DMS153 (cell line): ENCODE measurements around the gene NFATC1.

Source experiments
- DNase-seq: peaks from one replicate; lab custom pipeline; 2025; lab: John Stamatoyannopoulos, UW

The NFATC1 gene

GRCh38 chr18:79508565-79509535 is 113.1 kb downstream of the NFATC1 start:
- DNase-seq: no peak

GRCh38 chr18:79509536-79509930 is 113.8 kb downstream of the NFATC1 start:
- DNase-seq: no peak

GRCh38 chr18:79510046-79510685 is 114.4 kb downstream of the NFATC1 start:
- DNase-seq: no peak

- no peak for DNase-seq
These were observed 115.1 kb downstream of the NFATC1 start for GRCh38 chr18:79510731-79511241.

- DNase-seq: no peak
These were observed 115.5 kb downstream of the NFATC1 start for GRCh38 chr18:79511271-79511670.

GRCh38 chr18:79511671-79512301 is 116.1 kb downstream of the NFATC1 start:
- no peak for DNase-seq

- no peak for DNase-seq
These were observed 117.0 kb downstream of the NFATC1 start for GRCh38 chr18:79512461-79513380.

GRCh38 chr18:79513381-79514081 is 117.8 kb downstream of the NFATC1 start:
- DNase-seq: no peak

- no peak for DNase-seq
These were observed 119.6 kb downstream of the NFATC1 start for GRCh38 chr18:79515331-79515730.

GRCh38 chr18:79515944-79516351 is 120.2 kb downstream of the NFATC1 start:
- DNase-seq: no peak

GRCh38 chr18:79516441-79516931 is 120.8 kb downstream of the NFATC1 start:
- DNase-seq: no peak

GRCh38 chr18:79517341-79517740 is 121.6 kb downstream of the NFATC1 start:
- no peak for DNase-seq

GRCh38 chr18:79518028-79518682 is 122.4 kb downstream of the NFATC1 start:
- no peak for DNase-seq

GRCh38 chr18:79518683-79519128 is 123.0 kb downstream of the NFATC1 start:
- DNase-seq: no peak

GRCh38 chr18:79519751-79520477 is 124.2 kb downstream of the NFATC1 start:
- DNase-seq: no peak

- no peak for DNase-seq
These were observed 125.0 kb downstream of the NFATC1 start for GRCh38 chr18:79520478-79521390.

- no peak for DNase-seq
These were observed 125.9 kb downstream of the NFATC1 start for GRCh38 chr18:79521416-79522205.
